ENCODE data around the gene RALGAPA1. TPM values are rescaled to one million over a fixed set of nuclear protein-coding genes. Genes with fewer than 3 reads are reported as not detected.

Gene RALGAPA1
- polyA plus RNA-seq, 1 donor from 2014 or later, result 73.3 TPM

- Histone ChIP-seq H3K27me3 (ENCODE audit: insufficient read depth, low read depth, low read length) (no peaks in the 10 kb centered on the region), H4K20me1 (ENCODE audit: insufficient read depth) (no peaks in the 10 kb centered on the region), H3K4me2 (ENCODE audit: low read length) (no peak overlapping the region), H3K9me2 (ENCODE audit: insufficient read depth, low read length) (no peaks in the 10 kb centered on the region), H3K4me3 (ENCODE audit: low read length) (no peak overlapping the region), H3K27ac (ENCODE audit: low read length) (no peak overlapping the region), H3K9me3 (ENCODE audit: low read length) (no peaks in the 10 kb centered on the region), H2AFZ (ENCODE audit: low read depth, low read length) (no peak overlapping the region), H3K9ac (ENCODE audit: low read length) (no peak overlapping the region), H3F3A (ENCODE audit: insufficient read depth, low read length, poor library complexity, severe bottlenecking) (no peaks in the 10 kb centered on the region), H3K79me2 (replicated peaks; ENCODE audit: insufficient read depth, low read length) (no peaks in the 10 kb centered on the region), H3K36me3 (ENCODE audit: insufficient read depth, low read length) (no peaks in the 10 kb centered on the region)
- TF ChIP-seq RAD21 (conservative IDR thresholded peaks at IDR 0.05), result no peak
- TF ChIP-seq POLR2AphosphoS5 (IDR thresholded peaks at IDR 0.05), result no peak
- TF ChIP-seq MXI1 (conservative IDR thresholded peaks at IDR 0.05; ENCODE audit: poor library complexity, severe bottlenecking), result no peak
- TF ChIP-seq, protein P1, sequence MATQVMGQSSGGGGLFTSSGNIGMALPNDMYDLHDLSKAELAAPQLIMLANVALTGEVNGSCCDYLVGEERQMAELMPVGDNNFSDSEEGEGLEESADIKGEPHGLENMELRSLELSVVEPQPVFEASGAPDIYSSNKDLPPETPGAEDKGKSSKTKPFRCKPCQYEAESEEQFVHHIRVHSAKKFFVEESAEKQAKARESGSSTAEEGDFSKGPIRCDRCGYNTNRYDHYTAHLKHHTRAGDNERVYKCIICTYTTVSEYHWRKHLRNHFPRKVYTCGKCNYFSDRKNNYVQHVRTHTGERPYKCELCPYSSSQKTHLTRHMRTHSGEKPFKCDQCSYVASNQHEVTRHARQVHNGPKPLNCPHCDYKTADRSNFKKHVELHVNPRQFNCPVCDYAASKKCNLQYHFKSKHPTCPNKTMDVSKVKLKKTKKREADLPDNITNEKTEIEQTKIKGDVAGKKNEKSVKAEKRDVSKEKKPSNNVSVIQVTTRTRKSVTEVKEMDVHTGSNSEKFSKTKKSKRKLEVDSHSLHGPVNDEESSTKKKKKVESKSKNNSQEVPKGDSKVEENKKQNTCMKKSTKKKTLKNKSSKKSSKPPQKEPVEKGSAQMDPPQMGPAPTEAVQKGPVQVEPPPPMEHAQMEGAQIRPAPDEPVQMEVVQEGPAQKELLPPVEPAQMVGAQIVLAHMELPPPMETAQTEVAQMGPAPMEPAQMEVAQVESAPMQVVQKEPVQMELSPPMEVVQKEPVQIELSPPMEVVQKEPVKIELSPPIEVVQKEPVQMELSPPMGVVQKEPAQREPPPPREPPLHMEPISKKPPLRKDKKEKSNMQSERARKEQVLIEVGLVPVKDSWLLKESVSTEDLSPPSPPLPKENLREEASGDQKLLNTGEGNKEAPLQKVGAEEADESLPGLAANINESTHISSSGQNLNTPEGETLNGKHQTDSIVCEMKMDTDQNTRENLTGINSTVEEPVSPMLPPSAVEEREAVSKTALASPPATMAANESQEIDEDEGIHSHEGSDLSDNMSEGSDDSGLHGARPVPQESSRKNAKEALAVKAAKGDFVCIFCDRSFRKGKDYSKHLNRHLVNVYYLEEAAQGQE (IDR thresholded peaks at IDR 0.05; ENCODE audit: borderline replicate concordance), result no peak
- no peak for TF ChIP-seq SMC3 (conservative IDR thresholded peaks at IDR 0.05; ENCODE audit: poor library complexity)
- no peak for TF ChIP-seq EZH2 (IDR thresholded peaks at IDR 0.05; ENCODE audit: borderline replicate concordance, insufficient read depth, low read length, poor library complexity, severe bottlenecking)
- no peak for TF ChIP-seq CTCF (IDR thresholded peaks at IDR 0.05; ENCODE audit: poor library complexity, severe bottlenecking)
- no peak for TF ChIP-seq EP300 (conservative IDR thresholded peaks at IDR 0.05; ENCODE audit: poor library complexity, severe bottlenecking)
- TF ChIP-seq TAF1 (IDR thresholded peaks at IDR 0.05; ENCODE audit: low read depth), result no peak
Measured at GRCh38 chr14:35695647-35696046, 113.4 kb downstream of the RALGAPA1 start.

DNA sequence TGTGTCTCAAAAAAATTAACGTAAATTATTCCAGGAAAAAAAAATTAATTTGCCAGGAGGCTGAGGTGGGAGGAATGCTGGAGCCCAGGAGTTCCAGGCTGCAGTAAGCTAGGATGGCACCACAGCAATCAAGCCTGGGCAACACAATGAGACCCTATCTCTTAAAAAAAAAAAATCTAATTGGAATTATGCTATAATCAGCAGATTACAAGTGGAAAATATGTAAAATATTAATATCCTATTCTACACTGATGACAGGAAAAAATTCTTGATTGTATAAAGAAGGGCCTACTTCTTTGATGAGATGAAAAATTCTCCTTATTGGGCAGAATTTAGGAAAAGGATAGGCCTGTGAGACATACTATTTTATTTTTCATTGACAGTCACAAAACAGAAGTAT lies 114.0 kb downstream of the RALGAPA1 start:
- Histone ChIP-seq H3K9me3 (ENCODE audit: low read length) (no peaks in the 10 kb centered on the region), H3K79me2 (replicated peaks; ENCODE audit: insufficient read depth, low read length) (no peaks in the 10 kb centered on the region), H3K36me3 (ENCODE audit: insufficient read depth, low read length) (no peaks in the 10 kb centered on the region), H3K4me3 (ENCODE audit: low read length) (no peak overlapping the region), H2AFZ (ENCODE audit: low read depth, low read length) (no peak overlapping the region), H3K27ac (ENCODE audit: low read length) (no peak overlapping the region), H3K9me2 (ENCODE audit: insufficient read depth, low read length) (no peaks in the 10 kb centered on the region), H3K27me3 (ENCODE audit: insufficient read depth, low read depth, low read length) (no peaks in the 10 kb centered on the region), H3F3A (ENCODE audit: insufficient read depth, low read length, poor library complexity, severe bottlenecking) (no peaks in the 10 kb centered on the region), H3K9ac (ENCODE audit: low read length) (no peak overlapping the region), H3K4me2 (ENCODE audit: low read length) (no peak overlapping the region), H4K20me1 (ENCODE audit: insufficient read depth) (no peaks in the 10 kb centered on the region)
- no peak for TF ChIP-seq TAF1 (IDR thresholded peaks at IDR 0.05; ENCODE audit: low read depth)
- TF ChIP-seq CTCF (IDR thresholded peaks at IDR 0.05; ENCODE audit: poor library complexity, severe bottlenecking), result no peak
- TF ChIP-seq EP300 (conservative IDR thresholded peaks at IDR 0.05; ENCODE audit: poor library complexity, severe bottlenecking), result no peak
- TF ChIP-seq SMC3 (conservative IDR thresholded peaks at IDR 0.05; ENCODE audit: poor library complexity), result no peak
- TF ChIP-seq RAD21 (conservative IDR thresholded peaks at IDR 0.05), result no peak
- TF ChIP-seq, protein P1 (IDR thresholded peaks at IDR 0.05; ENCODE audit: borderline replicate concordance), result no peak

Data from neural cell (in vitro differentiated cells).